OCI-LY7 (cell line): ENCODE data around the gene ELMO2. TPM values are rescaled to one million over a fixed set of nuclear protein-coding genes. Genes with fewer than 3 reads are reported as not detected.

Experiments used
- BruUV-seq: library from RNA; stranded (reverse); fragments of 400-500 nt; replicated peaks from 2 replicates; lab custom pipeline; 2021; lab: Mats Ljungman, UMichigan
- CTCF ChIA-PET: fragments of 300-600 bp; sonication (Branson Sonifier 250); formaldehyde crosslinking; loops from one replicate; lab custom pipeline; 2022; ENCODE audit warnings: antibody characterized with exemption; ENCODE audit not compliant: unreplicated experiment; lab: Charles Lee
- POLR2A ChIA-PET: fragments of 300-600 bp; sonication (Branson Sonifier 250); formaldehyde crosslinking; loops from one replicate; lab custom pipeline; 2022; ENCODE audit warnings: antibody characterized with exemption; lab: Charles Lee
- DNase-seq: peaks from one replicate; pipeline ENCODE4 v3.0.0-alpha.2; 2015; ENCODE audit warnings: low spot score
- H2AFZ ChIP-seq: fragments of 200-600 bp; sonication (generic), shearing (Covaris generic); 2 replicates; pipeline ENCODE4 v1.6.1; 2014; ENCODE audit warnings: mild to moderate bottlenecking, antibody characterized with exemption, low read length, moderate library complexity
- H3K27ac ChIP-seq: fragments of 200-600 bp; sonication (generic); 2 replicates; pipeline ENCODE4 v1.5.1; 2014; ENCODE audit warnings: mixed run types, low read depth, mild to moderate bottlenecking, moderate library complexity, low read length, inconsistent platforms; ENCODE audit not compliant: poor library complexity, severe bottlenecking
- H3K36me3 ChIP-seq: fragments of 200-600 bp; sonication (generic); 2 replicates; pipeline ENCODE4 v1.6.1; 2014; ENCODE audit warnings: mild to moderate bottlenecking, antibody characterized with exemption, low read length, moderate library complexity, mixed read lengths; ENCODE audit not compliant: insufficient read depth
- H3K4me1 ChIP-seq: fragments of 200-600 bp; sonication (generic); 2 replicates; pipeline ENCODE4 v1.5.1; 2014; ENCODE audit warnings: mild to moderate bottlenecking, low read length; ENCODE audit not compliant: insufficient read depth, poor library complexity, severe bottlenecking
- H3K4me2 ChIP-seq: fragments of 200-600 bp; sonication (generic); 2 replicates; pipeline ENCODE4 v1.6.1; 2014; ENCODE audit warnings: mild to moderate bottlenecking, low read length
- H3K4me3 ChIP-seq: fragments of 200-600 bp; sonication (generic); 2 replicates; pipeline ENCODE4 v1.5.1; 2014; ENCODE audit warnings: mild to moderate bottlenecking, low read depth, low read length; ENCODE audit not compliant: poor library complexity, severe bottlenecking
- H3K79me2 ChIP-seq: fragments of 200-600 bp; sonication (generic); 2 replicates; pipeline ENCODE4 v1.6.1; 2016; ENCODE audit warnings: low read depth, mild to moderate bottlenecking, low read length, moderate library complexity, mixed read lengths; ENCODE audit not compliant: insufficient read depth
- H3K9me2 ChIP-seq: fragments of 200-600 bp; sonication (generic); 2 replicates; pipeline ENCODE4 v1.6.1; 2016; ENCODE audit warnings: mild to moderate bottlenecking, low read length, mixed read lengths; ENCODE audit not compliant: insufficient read depth
- H3K9me3 ChIP-seq: fragments of 200-600 bp; sonication (generic); 2 replicates; pipeline ENCODE4 v1.6.1; 2014; ENCODE audit warnings: mild to moderate bottlenecking, mixed run types, low read length, mixed read lengths
- H4K20me1 ChIP-seq: fragments of 200-600 bp; sonication (generic); 2 replicates; pipeline ENCODE4 v1.6.1; 2014; ENCODE audit warnings: mild to moderate bottlenecking, antibody characterized with exemption, low read length, moderate library complexity, mixed read lengths; ENCODE audit not compliant: insufficient read depth
- CTCF ChIP-seq: fragments of 200-600 bp; sonication (generic); conservative IDR thresholded peaks from 2 replicates; pipeline ENCODE4 v1.5.1; 2014; ENCODE audit warnings: mild to moderate bottlenecking, antibody characterized with exemption, low read length, moderate library complexity, mixed read lengths
- EZH2phosphoT487 ChIP-seq: fragments of 200-600 bp; sonication (generic); IDR thresholded peaks from 2 replicates; pipeline ENCODE4 v1.6.1; 2018; ENCODE audit warnings: low read depth, borderline replicate concordance, mild to moderate bottlenecking, mixed run types, antibody characterized with exemption, low read length, moderate library complexity, mixed read lengths
- intact Hi-C: fragments of 100-400 bp; cut with micrococcal nuclease; formaldehyde crosslinking; loops from one replicate; pipeline ENCODE4 v1.10.0; 2022; ENCODE audit not compliant: unreplicated experiment
- total RNA-seq, 2 experiments: library from RNA; depleted of rRNA in 1 of 2; stranded (reverse); fragments of >200 nt in 1 of 2; shearing (Covaris generic) in 1 of 2; gene quantifications; 2 replicates each; pipeline ENCODE4 v1.2.3, GENCODE V29; 2014 to 2022

The ELMO2 gene
- total RNA-seq, 2 experiments from 2014 or later: 16.0 to 36.4 TPM

GRCh38 chr20:46352370-46352938 is 54.0 kb downstream of the ELMO2 start:
- H3K4me1 ChIP-seq: peaks cover 24% of the 10 kb centered on the region
- intact Hi-C loops: no loop called here
- ChIA-PET CTCF (no interaction called here), POLR2A (no interaction called here)
- DNase-seq: no peak
- no peaks in the 10 kb centered on the region for H3K9me3 ChIP-seq
- H3K4me3 ChIP-seq: no peak overlapping the region
- no TSS peak for BruUV-seq
- H2AFZ ChIP-seq: no peak overlapping the region
- no peaks in the 10 kb centered on the region for H4K20me1 ChIP-seq
- H3K27ac ChIP-seq: no peak overlapping the region
- no peak for TF ChIP-seq EZH2phosphoT487
- no peak for TF ChIP-seq CTCF
- H3K36me3 ChIP-seq: peaks cover 9% of the 10 kb centered on the region; the same call in 1 of the 2 replicates
- no peaks in the 10 kb centered on the region for H3K79me2 ChIP-seq
- H3K4me2 ChIP-seq: no peak overlapping the region
- H3K9me2 ChIP-seq: no peaks in the 10 kb centered on the region

DNA sequence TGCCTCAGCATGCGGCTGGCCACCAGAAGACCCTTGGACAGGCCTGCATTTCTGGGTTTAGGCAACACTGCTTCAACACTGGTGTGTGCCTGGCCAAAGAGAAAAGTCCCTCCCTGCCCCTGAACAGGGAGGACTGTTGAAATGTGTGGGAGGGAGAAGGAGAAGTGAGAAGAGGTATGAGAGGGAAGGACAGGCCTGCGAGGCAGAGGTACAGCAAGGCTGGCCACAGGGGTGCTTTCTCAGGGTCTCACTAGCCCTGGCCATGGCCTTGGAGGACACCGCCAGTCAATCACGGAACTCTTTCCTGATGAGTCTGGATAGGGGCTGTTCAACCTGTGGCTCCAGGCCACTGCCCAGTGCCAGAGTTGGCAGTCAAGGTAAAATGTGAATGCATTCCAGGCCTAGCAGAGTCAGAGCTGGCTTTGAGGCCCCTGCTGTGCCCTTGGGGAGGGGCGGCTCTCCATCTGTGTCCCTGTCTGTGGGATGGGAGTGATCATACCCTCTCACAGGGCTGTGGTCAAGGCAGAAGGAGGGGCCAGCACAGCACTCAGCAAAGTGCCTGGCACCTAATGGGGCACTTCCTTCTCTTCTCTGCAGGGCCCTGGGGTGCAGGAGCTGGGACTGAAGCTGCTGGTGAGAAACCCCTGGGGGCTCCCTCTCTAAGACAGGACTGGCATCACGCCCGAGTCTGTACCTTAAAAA is 54.9 kb downstream of the ELMO2 start:
- no peaks in the 10 kb centered on the region for H3K9me2 ChIP-seq
- no peak overlapping the region for H3K4me3 ChIP-seq
- ChIA-PET CTCF (no interaction called here), POLR2A (no interaction called here)
- DNase-seq: no peak
- peaks cover 24% of the 10 kb centered on the region for H3K4me1 ChIP-seq
- no peaks in the 10 kb centered on the region for H4K20me1 ChIP-seq
- TF ChIP-seq CTCF (no peak), EZH2phosphoT487 (no peak)
- H3K27ac ChIP-seq: no peak overlapping the region
- H3K36me3 ChIP-seq: peaks cover 9% of the 10 kb centered on the region; the same call in 1 of the 2 replicates
- BruUV-seq: no TSS peak
- intact Hi-C loops: no loop called here
- H3K4me2 ChIP-seq: no peak overlapping the region
- H2AFZ ChIP-seq: no peak overlapping the region
- H3K79me2 ChIP-seq: no peaks in the 10 kb centered on the region
- no peaks in the 10 kb centered on the region for H3K9me3 ChIP-seq

GRCh38 chr20:46350986-46351267 is 55.5 kb downstream of the ELMO2 start:
- no peaks in the 10 kb centered on the region for H4K20me1 ChIP-seq
- DNase-seq: no peak
- peak overlapping the region; percentile 57 for H3K27ac ChIP-seq
- no peaks in the 10 kb centered on the region for H3K9me3 ChIP-seq
- no peaks in the 10 kb centered on the region for H3K9me2 ChIP-seq
- H3K4me2 ChIP-seq: peak overlapping the region; percentile 51; the same call in 1 of the 2 replicates
- intact Hi-C loops: no loop called here
- H3K79me2 ChIP-seq: no peaks in the 10 kb centered on the region
- POLR2A ChIA-PET: interaction anchor here (0.6 kb wide), 1 partner anchor 32 kb away, joined by 3 read pairs; no protein-coding TSS in a partner anchor
- TF ChIP-seq CTCF: no peak
- TF ChIP-seq EZH2phosphoT487: no peak
- no peak overlapping the region for H3K4me3 ChIP-seq
- peaks cover 24% of the 10 kb centered on the region for H3K4me1 ChIP-seq
- CTCF ChIA-PET: no interaction called here
- peaks cover 9% of the 10 kb centered on the region; the same call in 1 of the 2 replicates for H3K36me3 ChIP-seq
- no peak overlapping the region for H2AFZ ChIP-seq
- no TSS peak for BruUV-seq
